HG02981 (cell line): ENCODE data around the gene CAD.

Experiments used
- ATAC-seq: cut with Tn5 transposase; IDR thresholded peaks from one replicate; pipeline ENCODE4 v1.9.1; 2021; ENCODE audit warnings: mild to moderate bottlenecking, moderate library complexity; ENCODE audit not compliant: unreplicated experiment

Gene CAD

DNA sequence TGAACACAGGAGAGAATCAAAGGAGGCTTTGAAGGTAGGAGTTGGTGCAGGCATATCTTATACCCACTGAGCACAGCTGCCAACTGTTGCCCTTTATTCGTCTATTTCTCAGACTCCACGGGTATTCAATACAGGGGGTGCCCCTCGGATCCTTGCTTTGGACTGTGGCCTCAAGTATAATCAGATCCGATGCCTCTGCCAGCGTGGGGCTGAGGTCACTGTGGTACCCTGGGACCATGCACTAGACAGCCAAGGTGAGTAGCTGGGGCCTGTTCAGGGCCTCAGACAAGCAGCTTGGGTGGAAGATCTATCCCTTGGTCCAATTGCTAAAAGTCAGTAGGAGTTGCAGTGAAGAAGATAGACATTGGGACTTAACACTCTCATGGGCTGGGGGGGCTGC is 5.2 kb downstream of the CAD start:
- ATAC-seq: no peak

DNA sequence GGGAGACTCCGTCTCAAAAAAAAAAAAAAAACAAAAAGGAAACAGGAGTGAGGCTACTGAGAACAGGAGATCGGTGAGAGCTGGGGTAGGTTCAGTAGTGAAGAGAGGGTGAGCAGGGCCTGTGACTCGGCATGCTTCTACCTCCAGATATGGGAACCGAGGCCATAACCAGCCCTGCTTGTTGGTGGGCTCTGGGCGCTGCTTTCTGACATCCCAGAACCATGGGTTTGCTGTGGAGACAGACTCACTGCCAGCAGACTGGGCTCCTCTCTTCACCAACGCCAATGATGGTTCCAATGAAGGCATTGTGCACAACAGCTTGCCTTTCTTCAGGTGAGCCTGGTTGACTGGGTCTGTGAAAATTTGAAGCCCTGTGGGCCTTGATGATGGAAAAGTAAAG is 6.2 kb downstream of the CAD start:
- ATAC-seq: no peak

DNA sequence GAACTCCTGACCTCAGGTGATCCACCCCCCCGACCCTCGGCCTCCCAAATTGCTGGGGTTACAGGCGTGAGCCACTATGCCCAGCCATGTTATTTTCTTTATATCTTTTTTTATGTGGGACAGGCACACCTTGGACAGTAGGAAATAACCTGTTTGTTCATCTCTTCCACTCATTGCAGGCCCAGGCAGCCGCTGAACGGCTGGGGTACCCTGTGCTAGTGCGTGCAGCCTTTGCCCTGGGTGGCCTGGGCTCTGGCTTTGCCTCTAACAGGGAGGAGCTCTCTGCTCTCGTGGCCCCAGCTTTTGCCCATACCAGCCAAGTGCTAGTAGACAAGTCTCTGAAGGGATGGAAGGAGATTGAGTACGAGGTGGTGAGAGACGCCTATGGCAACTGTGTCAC is 8.4 kb downstream of the CAD start:
- ATAC-seq: no peak

DNA sequence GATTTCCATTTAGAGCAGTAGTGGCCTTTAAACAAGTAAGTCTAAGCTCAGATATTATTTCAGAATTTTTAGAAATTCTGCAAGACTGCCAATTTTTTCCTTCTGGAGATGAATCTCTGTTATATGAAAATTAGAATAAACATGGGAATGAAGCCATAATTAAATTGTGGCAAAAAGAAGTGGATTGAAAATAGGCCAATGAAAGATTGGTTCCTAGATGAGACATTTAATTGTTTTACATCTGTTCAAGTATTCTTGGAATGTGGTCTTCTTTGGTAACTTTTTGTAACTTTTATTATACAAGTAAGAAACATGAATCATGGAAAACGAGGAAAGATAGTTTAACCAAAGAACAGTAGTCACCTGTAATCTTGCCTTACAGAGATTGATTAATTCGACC is 10.3 kb downstream of the CAD start:
- ATAC-seq: no peak

DNA sequence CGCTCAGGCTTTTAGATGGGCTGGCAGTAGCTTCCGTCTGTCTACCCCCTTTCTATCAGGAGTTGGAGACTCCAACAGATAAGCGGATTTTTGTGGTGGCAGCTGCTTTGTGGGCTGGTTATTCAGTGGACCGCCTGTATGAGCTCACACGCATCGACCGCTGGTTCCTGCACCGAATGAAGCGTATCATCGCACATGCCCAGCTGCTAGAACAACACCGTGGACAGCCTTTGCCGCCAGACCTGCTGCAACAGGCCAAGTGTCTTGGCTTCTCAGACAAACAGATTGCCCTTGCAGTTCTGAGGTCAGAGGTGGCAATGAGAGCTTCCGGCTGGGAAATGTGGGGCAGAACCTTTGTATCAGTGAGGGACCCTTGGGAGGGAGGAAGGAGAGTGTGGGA is 14.8 kb downstream of the CAD start:
- no peak for ATAC-seq

DNA sequence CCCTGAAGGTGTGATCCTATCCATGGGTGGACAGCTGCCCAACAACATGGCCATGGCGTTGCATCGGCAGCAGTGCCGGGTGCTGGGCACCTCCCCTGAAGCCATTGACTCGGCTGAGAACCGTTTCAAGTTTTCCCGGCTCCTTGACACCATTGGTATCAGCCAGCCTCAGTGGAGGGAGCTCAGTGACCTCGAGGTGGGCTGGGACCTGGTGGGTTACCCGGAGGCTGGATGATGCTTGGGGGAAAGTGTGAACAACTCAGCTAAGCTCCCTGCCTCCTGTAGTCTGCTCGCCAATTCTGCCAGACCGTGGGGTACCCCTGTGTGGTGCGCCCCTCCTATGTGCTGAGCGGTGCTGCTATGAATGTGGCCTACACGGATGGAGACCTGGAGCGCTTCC is 16.2 kb downstream of the CAD start:
- ATAC-seq: no peak

DNA sequence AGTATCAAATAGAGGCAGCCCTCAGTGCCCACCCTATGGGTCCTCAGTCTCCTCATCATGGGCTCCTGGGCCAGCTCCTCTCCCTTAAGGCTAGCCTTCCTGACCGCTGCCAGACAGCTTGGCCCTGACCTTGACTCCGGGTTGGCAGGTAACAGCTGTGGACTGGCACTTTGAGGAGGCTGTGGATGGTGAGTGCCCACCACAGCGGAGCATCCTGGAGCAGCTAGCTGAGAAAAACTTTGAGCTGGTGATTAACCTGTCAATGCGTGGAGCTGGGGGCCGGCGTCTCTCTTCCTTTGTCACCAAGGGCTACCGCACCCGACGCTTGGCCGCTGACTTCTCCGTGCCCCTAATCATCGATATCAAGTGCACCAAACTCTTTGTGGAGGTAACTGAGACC is 19.0 kb downstream of the CAD start:
- ATAC-seq: no peak

DNA sequence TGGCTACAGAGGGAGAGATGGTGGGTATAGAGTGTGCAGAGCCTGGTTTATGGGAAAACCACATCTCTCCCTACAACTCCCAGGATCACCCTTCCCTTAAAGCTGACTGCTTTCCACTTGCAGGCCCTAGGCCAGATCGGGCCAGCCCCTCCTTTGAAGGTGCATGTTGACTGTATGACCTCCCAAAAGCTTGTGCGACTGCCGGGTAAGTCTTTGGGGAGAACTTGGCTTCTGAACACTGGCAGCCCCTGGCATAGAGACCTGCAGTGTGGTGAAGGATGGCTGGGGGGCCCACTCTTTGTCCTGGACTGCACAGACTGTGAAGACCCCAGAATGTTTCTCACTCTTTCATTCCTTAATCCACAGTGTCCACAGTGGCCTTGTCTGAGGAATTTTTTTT is 19.5 kb downstream of the CAD start:
- no peak for ATAC-seq

DNA sequence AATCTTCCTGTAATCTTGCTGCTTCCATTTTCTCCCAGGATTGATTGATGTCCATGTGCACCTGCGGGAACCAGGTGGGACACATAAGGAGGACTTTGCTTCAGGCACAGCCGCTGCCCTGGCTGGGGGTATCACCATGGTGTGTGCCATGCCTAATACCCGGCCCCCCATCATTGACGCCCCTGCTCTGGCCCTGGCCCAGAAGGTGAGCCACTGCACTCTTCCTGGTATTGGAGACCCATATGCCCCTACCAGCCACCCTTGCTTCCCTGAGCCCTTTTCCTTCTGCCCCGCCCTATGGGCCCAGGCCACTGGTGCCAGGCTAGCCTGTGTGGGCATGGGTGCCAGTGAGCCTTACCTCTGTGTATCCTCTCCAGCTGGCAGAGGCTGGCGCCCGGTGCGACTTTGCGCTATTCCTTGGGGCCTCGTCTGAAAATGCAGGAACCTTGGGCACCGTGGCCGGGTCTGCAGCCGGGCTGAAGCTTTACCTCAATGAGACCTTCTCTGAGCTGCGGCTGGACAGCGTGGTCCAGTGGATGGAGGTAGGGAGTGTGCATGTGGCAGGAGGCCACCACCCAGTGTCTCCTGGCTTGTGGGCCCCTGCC is 20.3 kb downstream of the CAD start:
- ATAC-seq: no peak

DNA sequence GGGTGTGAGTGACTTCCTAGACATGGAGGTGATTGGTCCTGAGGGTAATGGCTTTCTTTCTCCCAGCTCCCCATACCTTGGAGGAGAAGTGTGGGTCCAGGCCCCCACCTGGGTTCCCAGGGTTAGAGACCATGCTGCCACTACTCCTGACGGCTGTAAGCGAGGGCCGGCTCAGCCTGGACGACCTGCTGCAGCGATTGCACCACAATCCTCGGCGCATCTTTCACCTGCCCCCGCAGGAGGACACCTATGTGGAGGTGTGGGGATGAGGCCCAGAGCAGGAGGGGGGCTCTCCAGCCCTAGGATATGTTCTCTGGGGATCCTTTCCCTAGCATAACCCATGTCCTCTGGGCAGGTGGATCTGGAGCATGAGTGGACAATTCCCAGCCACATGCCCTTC is 21.8 kb downstream of the CAD start:
- ATAC-seq: no peak

DNA sequence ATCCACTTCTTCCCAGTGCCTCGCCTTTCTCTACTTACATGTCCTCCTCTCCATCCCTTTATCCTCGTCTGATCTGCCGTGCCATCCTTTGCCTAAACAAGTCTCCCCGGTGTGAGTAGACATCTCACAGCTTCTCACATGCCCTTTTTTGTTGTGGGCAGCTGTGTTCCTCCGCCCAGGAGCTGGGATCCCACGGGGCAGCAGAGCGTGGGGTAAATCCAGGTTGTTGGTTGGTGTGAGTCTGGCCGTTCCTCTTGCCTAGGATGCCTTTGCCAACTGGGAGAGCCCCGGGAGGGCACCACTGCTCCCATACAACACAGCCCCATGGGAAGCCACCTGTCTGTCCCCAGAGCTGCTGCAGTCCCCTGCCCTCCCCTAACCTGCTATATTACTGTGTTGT is 23.2 kb downstream of the CAD start:
- ATAC-seq: no peak

DNA sequence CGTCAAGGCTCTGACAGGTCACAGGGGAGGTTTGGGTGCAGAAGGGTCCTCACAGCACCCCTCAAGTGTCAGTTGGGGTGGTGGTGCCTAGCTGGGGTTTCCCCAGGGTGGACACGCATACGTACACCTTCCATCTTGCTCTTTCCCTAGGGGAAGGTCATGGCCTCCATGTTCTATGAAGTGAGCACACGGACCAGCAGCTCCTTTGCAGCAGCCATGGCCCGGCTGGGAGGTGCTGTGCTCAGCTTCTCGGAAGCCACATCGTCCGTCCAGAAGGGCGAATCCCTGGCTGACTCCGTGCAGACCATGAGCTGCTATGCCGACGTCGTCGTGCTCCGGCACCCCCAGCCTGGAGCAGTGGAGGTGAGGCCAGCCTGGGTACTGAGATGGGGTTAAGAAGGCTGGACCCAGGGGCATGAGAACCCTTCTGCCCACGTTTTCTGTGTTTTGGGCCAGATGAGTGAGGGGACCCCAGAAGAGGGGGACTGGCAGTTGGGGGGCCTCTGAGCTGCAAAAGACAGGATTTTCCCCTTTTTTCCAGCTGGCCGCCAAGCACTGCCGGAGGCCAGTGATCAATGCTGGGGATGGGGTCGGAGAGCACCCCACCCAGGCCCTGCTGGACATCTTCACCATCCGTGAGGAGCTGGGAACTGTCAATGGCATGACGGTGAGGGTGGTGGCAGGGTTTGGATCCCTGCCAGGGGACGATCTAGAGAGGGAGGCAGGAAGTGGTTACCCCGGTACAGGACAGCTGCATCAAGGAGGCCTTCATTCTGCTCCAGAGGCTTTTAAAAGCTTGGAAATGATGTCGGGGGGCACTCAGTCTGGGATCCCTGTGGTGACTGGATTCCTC is 24.8 kb downstream of the CAD start:
- ATAC-seq: no peak

DNA sequence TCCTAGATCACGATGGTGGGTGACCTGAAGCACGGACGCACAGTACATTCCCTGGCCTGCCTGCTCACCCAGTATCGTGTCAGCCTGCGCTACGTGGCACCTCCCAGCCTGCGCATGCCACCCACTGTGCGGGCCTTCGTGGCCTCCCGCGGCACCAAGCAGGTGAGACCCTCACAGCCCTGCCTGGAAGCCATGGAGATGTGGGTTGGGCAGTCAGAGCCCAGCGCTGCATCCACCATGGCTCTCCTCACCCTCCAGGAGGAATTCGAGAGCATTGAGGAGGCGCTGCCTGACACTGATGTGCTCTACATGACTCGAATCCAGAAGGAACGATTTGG is 25.4 kb downstream of the CAD start:
- no peak for ATAC-seq

DNA sequence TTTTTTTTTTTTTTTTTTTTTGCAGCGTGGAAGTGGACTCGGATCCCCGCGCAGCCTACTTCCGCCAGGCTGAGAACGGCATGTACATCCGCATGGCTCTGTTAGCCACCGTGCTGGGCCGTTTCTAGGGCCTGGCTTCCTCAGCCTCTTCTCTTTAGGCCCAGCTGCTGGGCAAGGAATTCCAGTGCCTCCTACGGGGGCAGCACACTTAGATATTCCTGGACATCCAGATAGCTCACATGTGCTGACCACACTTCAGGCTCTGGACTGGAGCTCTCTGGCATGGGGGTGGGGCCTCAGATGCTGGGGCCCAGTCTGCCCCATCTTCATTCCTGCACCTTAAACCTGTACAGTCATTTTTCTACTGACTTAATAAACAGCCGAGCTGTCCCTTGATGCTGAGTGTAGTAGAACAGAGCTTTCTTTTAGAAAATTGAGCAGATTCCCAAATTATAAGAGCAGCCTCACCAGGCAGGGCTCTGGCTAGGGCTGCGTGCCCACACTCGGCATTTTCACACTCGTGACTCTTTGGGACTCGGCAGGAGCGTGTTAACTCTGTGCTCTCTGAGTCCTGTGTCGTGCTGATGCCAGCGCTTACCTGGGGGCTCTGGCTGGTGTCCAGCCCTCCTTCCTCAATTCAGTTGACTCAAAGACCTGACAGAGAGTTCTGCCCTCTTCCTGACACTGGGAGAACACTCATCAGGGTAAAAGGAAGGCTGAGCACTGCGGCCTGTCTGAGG is 26.4 kb downstream of the CAD start:
- no peak for ATAC-seq

DNA sequence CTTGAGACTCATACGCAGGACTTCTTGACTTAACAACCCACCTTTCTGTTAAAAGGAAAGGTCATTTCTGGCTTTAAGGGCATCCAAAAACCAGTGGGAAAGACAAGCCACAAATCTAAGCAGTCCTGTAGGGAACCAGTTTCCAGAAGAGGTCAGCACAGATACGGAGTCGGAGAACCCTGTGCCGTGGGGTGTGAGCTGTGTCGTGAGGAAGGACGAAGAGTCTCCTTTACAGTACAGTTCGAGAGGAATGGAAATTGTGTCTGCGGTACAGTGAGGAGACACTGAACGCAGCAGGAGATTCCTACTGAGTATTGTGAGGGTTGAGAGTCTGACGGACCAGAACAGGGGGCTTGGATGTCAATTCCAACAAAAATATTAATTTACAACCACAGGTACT is 27.9 kb downstream of the CAD start:
- ATAC-seq: no peak

DNA sequence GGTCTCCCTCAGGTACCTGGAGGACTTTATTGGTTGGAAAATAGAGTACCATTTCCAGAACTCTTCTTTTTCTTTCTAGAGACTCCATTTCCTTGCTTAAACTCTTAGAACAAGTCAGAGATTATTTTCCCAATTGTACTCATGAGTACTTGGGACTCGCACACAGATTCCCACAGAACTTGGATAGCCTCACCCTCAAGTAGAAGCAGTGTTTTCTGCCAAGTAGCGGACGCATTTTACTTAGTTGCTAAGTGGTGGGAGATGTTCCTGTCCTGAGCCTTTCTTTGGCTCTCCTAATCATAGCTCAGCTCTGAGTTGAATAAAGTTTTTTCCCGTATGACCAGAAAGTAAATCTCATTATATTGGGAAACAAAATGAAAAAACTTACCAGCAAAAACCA is 28.5 kb downstream of the CAD start:
- ATAC-seq: no peak

DNA sequence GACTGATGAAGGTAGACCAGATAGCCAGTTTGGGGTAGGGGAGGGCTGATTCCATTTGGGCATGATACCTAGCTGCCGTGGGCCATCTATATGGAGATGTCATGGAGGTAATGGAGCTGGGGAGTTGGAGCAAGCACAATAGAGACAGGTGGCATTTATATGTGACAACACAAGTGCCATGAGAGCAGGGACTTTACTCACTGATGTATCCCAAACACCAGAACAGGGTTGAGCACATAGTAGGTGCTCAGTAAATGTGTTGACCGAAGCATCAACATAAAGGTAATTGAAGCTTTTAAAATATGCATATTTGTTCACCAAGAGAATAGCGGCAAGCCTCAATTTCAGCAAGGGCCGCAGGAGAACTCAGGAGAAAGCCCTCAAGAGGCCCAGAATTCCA is 30.7 kb downstream of the CAD start:
- ATAC-seq: no peak

DNA sequence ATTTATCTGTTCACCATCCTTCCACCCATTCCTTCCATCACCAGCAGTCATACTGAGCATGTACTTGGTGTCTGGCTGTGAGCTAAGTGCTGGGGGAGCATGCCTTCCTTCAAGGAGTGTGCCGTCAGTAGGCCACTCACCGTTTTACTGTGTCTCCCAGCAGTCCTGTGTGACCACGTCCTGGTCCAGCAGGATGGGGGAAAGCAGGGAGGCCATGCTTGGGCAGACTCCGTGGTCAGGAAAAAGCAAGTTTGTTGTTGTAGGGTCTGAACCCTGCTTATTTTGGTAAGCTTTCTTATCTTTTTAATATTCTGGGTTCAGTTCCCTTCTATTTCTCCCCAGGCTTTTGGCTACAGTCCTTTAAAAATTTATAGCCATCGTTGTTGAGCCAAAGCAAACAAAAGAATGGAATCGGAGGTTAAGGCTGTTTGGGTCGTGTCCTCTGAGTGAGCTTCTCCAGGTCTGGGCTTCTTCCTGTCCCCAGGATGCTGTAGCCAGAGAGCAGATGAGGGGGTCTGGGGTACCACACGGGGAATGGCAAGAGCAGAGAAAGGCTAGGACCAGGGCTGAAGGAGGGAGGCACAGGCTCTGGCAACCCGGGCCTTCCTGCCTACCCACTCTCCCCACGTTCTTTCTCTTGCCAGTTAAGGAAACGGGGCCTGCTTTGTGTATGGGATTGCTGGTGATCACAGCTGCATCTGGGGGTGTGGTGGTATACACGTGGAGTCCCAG is 32.2 kb downstream of the CAD start:
- ATAC-seq: no peak

DNA sequence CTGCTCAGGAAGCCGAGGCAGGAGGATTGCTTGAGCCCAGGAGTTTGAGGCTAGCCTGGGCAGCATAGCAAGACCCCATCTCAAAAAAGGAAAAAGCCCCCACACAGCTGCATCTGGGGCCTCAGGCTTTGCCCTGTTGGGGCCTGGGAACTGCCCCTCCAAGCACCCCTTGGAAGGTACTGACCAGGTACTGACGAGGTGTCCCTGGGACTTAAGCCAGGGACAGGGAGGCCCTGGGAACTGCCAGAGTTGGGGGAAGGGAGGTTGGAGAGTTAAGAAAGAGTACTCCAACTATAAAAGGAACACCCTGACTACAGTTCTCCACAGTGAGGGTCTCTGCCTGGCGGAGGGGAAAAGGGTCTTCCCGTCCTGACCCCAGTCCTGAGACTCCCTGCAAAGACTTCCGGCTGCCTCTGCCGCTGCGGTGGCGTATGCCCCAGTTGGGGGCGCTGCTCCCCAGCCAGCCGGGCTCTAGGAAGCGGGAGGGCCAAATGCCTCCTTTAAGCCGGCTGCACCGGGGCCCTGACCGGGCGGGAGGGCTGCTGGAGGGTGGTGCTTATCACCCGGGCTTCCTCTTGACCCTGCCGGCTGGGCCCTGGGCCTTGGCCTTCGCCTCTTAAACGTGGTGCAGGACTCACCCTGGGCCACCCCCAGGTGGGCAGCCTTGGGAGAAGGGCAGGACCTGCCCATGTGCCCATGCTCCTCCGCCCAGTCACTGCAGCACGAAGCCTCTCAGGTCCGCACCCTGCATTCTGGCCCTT is 32.9 kb downstream of the CAD start:
- ATAC-seq: no peak

DNA sequence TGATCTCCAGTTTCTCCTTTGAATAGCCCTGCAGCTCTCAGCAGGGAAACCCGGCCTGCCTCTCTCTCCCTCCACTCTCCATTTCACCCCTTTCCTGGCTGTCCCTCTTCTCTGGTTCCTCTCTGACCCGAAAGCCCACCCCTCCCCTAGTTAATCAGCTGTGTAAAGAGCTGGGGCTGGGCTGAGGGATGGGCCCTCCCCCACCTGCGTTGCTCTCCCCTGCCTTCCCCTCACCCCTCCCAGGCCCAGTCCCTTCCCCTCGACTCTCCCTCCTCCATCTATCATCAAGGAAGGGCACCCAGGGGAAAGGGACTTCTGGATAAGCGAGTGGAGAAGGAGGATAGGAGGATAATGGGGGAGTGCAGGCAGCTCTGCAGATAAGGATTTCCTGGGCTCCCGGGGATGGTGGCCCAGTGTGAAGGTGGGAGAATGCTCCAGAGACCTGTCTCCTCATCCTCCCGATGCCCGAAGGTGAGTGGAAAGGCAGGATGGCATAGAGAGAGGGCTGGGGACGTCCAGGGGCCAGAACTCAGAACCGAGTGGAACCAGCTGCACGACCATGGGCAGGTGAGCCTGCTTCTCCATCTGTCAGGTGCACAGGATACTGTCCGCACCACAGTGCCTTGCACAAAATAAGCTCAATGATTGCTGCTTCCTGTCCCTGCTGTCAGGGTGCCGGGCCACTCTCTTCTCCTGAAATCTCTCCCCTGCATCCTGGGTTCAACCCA is 33.6 kb downstream of the CAD start:
- ATAC-seq: no peak
